Activated naive CD4-positive, alpha-beta T cell treated with anti-CD3 and anti-CD28 coated beads for 36 hours (primary cell): ENCODE data around the gene SLITRK1. TPM values are rescaled to one million over a fixed set of nuclear protein-coding genes. Genes with fewer than 3 reads are reported as not detected.

Source experiments
- CTCF ChIA-PET: fragments of 350-600 bp; sonication (Branson Sonifier 250); formaldehyde crosslinking; loops from one replicate; lab custom pipeline; 2021; ENCODE audit warnings: antibody characterized with exemption; lab: Charles Lee
- DNase-seq: peaks from one replicate; pipeline ENCODE4 v3.0.0-alpha.2; 2020
- H3K27ac Mint-ChIP-seq: one replicate; pipeline ENCODE4 v1.8.0; 2021; ENCODE audit warnings: mild to moderate bottlenecking, mixed read lengths
- H3K27me3 Mint-ChIP-seq: one replicate; pipeline ENCODE4 v1.8.0; 2021; ENCODE audit warnings: low read depth, mixed read lengths
- H3K36me3 Mint-ChIP-seq: one replicate; pipeline ENCODE4 v1.8.0; 2021; ENCODE audit warnings: low read depth, mixed read lengths
- H3K4me1 Mint-ChIP-seq: one replicate; pipeline ENCODE4 v1.8.0; 2021; ENCODE audit warnings: low read depth, mixed read lengths
- H3K4me3 Mint-ChIP-seq: one replicate; pipeline ENCODE4 v1.8.0; 2021; ENCODE audit warnings: mild to moderate bottlenecking, moderate library complexity, mixed read lengths
- H3K9me3 Mint-ChIP-seq: one replicate; pipeline ENCODE4 v1.8.0; 2021; ENCODE audit warnings: mixed read lengths
- intact Hi-C: fragments of 100-400 bp; cut with micrococcal nuclease; formaldehyde crosslinking; loops from one replicate; pipeline ENCODE4 v1.15.1; 2023
- total RNA-seq, 2 experiments: library from RNA; stranded (reverse); gene quantifications; one replicate each; pipeline ENCODE4 v1.2.3, GENCODE V29; 2021

The SLITRK1 gene
- total RNA-seq, 2 experiments from 2014 or later, result not detected

DNA sequence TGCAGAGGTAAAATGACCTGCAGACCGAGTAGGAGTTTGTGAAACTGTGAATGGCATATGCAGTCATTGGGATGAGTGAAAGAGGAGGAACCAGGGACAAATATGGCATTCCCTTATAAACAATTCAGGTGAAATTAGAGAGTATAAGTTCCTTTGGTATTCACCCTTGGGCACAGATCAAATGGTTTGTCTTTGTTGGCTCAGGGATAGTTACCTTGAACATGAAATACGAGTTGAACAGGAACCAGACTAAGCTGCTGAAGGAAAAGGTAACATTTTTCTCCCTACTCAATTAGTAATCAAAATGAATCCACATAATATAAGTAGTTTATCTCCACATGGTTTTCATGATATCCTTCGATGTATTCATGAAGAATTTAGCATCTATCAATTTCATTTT, 50.5 kb downstream of the SLITRK1 start:
- no peaks in the 10 kb centered on the region for H3K9me3 Mint-ChIP-seq
- CTCF ChIA-PET, result no interaction called here
- no peaks in the 10 kb centered on the region for H3K4me1 Mint-ChIP-seq
- DNase-seq, result no peak
- intact Hi-C loops, result no loop called here
- H3K27ac Mint-ChIP-seq, result no peak overlapping the region
- no peak overlapping the region for H3K4me3 Mint-ChIP-seq
- H3K36me3 Mint-ChIP-seq, result no peaks in the 10 kb centered on the region
- H3K27me3 Mint-ChIP-seq, result no peaks in the 10 kb centered on the region

DNA sequence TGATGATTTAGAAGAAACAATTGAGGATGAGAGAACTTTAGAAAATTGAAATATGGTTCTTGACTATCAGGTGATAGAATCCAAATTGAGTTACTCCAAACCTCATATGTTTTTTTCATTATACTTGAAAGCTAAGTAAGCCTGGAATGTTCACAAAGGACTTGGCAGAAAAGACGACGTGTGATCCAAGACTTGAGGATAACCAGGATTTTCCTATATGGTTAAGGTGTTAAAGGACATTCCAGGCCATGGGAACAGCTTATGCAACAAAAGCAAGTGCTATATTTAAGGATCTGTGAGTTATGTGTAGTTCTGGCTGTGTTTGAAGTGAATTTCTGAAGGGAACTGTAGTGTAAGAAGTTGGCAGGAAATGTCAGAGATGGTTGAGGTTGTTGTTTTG, 52.5 kb downstream of the SLITRK1 start:
- Mint-ChIP-seq H3K27ac (no peak overlapping the region), H3K9me3 (no peaks in the 10 kb centered on the region), H3K36me3 (no peaks in the 10 kb centered on the region), H3K4me1 (no peaks in the 10 kb centered on the region), H3K27me3 (no peaks in the 10 kb centered on the region), H3K4me3 (no peak overlapping the region)
- intact Hi-C loops, result no loop called here
- CTCF ChIA-PET, result no interaction called here
- DNase-seq, result no peak

DNA sequence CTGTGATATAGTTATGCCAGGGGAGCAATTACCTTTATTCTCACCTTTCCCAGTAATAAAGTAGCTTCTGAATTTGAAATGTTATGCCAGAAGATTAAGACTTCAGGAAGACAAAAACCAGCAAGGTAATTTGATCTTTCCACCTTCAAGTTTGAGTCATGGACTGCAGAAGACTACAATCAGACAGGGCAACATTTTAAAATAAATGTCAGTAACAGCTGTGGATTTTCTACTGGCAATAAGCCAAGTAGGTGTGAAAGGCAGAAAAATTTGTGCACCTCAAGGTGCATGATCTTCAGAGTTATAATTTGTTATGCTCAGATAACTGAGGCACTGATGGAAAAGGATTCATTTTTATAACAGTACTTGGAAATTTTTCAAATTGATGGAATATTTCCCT, 54.9 kb downstream of the SLITRK1 start:
- H3K27me3 Mint-ChIP-seq, result no peaks in the 10 kb centered on the region
- H3K9me3 Mint-ChIP-seq, result peaks cover 2% of the 10 kb centered on the region
- no peak overlapping the region for H3K4me3 Mint-ChIP-seq
- CTCF ChIA-PET, result no interaction called here
- H3K4me1 Mint-ChIP-seq, result no peaks in the 10 kb centered on the region
- no peak overlapping the region for H3K27ac Mint-ChIP-seq
- no peak for DNase-seq
- H3K36me3 Mint-ChIP-seq, result no peaks in the 10 kb centered on the region
- intact Hi-C loops, result no loop called here
